Lower leg skin (tissue), 4 donors: ENCODE results near the gene DIP2C. TPM values are rescaled to one million over a fixed set of nuclear protein-coding genes. Genes with fewer than 3 reads are reported as not detected.

ENCODE experiments used
- DNase-seq, 2 donors: peaks; one replicate each; pipeline ENCODE4 v3.0.0-alpha.2; 2019; ENCODE audit warnings: low spot score in 2 of 2
- H3K4me3 ChIP-seq: fragments of 200-600 bp; sonication (generic); 2 replicates; pipeline ENCODE4 v1.5.1; 2017; ENCODE audit warnings: mild to moderate bottlenecking, low read depth; ENCODE audit not compliant: poor library complexity, severe bottlenecking
- CTCF ChIP-seq, 3 donors: fragments of 450-650 bp; IDR thresholded peaks; one replicate each; pipeline ENCODE4 v1.5.1; 2016; ENCODE audit warnings: antibody characterized with exemption in 3 of 3, mild to moderate bottlenecking in 3 of 3, moderate library complexity in 2 of 3
- POLR2A ChIP-seq, 2 donors: fragments of 450-650 bp; IDR thresholded peaks; one replicate each; pipeline ENCODE4 v1.6.1; 2016 to 2017; ENCODE audit warnings: antibody characterized with exemption in 2 of 2, mild to moderate bottlenecking in 1 of 2, moderate library complexity in 1 of 2
- WGBS, 2 donors: methylation state at CpG; one replicate each; pipeline ENCODE4 v1.1.5; 2018; 5-methylcytosine and 5-hydroxymethylcytosine counted together
- intact Hi-C: fragments of 100-400 bp; cut with DNase I; formaldehyde crosslinking; loops from one replicate; pipeline ENCODE4 v1.15.0; 2023; ENCODE audit warnings: low total_unique reads
- total RNA-seq, 4 donors: library from RNA; depleted of rRNA; stranded (reverse); fragments of >200 nt; gene quantifications; one replicate each; pipeline ENCODE4 v1.1.0, GENCODE V29; 2016

DIP2C gene
- total RNA-seq, 4 donors from 2014 or later, result 6.2 to 14.7 (median 10.6) TPM

- DNase-seq, result no peak
- intact Hi-C loops, result no loop called here
- TF ChIP-seq CTCF (IDR thresholded peaks at IDR 0.05) (no peak), POLR2A (IDR thresholded peaks at IDR 0.05) (no peak)
- WGBS, 2 donors, result 93 to 95% methylated on average over 10 of the region's 10 CpGs
- H3K4me3 ChIP-seq, result no peak overlapping the region
Measured at GRCh38 chr10:320771-321170, 368.7 kb downstream of the DIP2C start.

- DNase-seq, result no peak
- 96% methylated on average over 12 of the region's 12 CpGs for WGBS, 2 donors
- intact Hi-C loops, result no loop called here
- no peak for TF ChIP-seq CTCF (IDR thresholded peaks at IDR 0.05)
- TF ChIP-seq POLR2A (IDR thresholded peaks at IDR 0.05), result no peak
- no peak overlapping the region for H3K4me3 ChIP-seq
Measured at GRCh38 chr10:317926-318325, 371.5 kb downstream of the DIP2C start.

- DNase-seq, result no peak
- intact Hi-C loops, result no loop called here
- 61 to 68% methylated on average over 11 of the region's 11 CpGs for WGBS, 2 donors
- TF ChIP-seq CTCF (IDR thresholded peaks at IDR 0.05), result no peak
- no peak for TF ChIP-seq POLR2A (IDR thresholded peaks at IDR 0.05)
- no peak overlapping the region for H3K4me3 ChIP-seq
Measured at GRCh38 chr10:317271-317769, 372.1 kb downstream of the DIP2C start.

GRCh38 chr10:316390-316789, 373.1 kb downstream of the DIP2C start:
- WGBS, 2 donors, result 91 to 95% methylated on average over 6 of the region's 6 CpGs
- intact Hi-C loops, result no loop called here
- DNase-seq, result no peak
- H3K4me3 ChIP-seq, result no peak overlapping the region
- TF ChIP-seq CTCF (IDR thresholded peaks at IDR 0.05) (no peak), POLR2A (IDR thresholded peaks at IDR 0.05) (no peak)

GRCh38 chr10:314871-315270, 374.6 kb downstream of the DIP2C start:
- 92 to 95% methylated on average over 4 of the region's 4 CpGs for WGBS, 2 donors
- H3K4me3 ChIP-seq, result no peak overlapping the region
- no peak for TF ChIP-seq POLR2A (IDR thresholded peaks at IDR 0.05)
- TF ChIP-seq CTCF (IDR thresholded peaks at IDR 0.05), result no peak
- no peak for DNase-seq
- intact Hi-C loops, result no loop called here

GRCh38 chr10:314381-314780, 375.1 kb downstream of the DIP2C start:
- TF ChIP-seq CTCF (IDR thresholded peaks at IDR 0.05) (no peak), POLR2A (IDR thresholded peaks at IDR 0.05) (no peak)
- WGBS, 2 donors, result 88 to 90% methylated on average over 13 of the region's 13 CpGs
- intact Hi-C loops, result no loop called here
- no peak for DNase-seq
- H3K4me3 ChIP-seq, result no peak overlapping the region
